Choroid plexus epithelial cell (primary cell): Measurements from ENCODE around the gene ADAMTS13.
A peak's percentile ranks its signal among the peaks of the same experiment; 100 is the strongest.

Experiments
- DNase-seq: peaks from one replicate; pipeline ENCODE4 v3.0.0-alpha.2; 2010; ENCODE audit warnings: low read depth
- H3K4me3 ChIP-seq: 2 replicates; pipeline ENCODE4 v1.5.1; 2011; ENCODE audit warnings: low read depth, mild to moderate bottlenecking, control low read depth, low read length, moderate library complexity
- TF ChIP-seq, protein P1 (sequence below): conservative IDR thresholded peaks from 2 replicates; pipeline ENCODE4 v1.5.1; 2011; ENCODE audit warnings: low read depth, mild to moderate bottlenecking, control low read depth, inconsistent platforms, low read length, moderate library complexity

ADAMTS13 gene

DNA sequence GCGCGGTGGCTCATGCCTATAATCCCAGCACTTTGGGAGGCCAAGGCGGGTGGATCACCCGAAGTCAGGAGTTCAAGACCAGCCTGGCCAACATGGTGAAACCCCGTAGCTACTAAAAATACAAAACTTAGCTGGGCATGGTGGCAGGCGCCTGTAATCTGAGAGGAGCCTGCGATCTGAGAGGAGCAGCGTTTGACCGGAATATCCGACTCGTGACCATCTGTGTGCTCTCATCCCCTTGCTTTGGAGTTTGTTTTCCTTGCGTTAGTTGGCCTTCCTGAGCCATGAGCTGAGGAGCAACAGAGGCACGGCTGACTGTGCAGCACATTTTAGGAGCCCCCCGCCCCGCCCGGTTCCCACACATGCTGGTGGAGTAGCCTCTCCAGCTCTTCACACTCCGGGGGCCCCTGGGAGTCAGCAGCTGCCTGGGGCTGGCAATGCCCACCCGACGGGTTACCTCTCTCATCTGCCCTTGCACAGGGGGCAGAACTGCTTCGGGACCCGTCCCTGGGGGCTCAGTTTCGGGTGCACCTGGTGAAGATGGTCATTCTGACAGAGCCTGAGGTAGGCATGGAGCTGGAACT lies 3.0 kb downstream of the ADAMTS13 start:
- no peak overlapping the region for H3K4me3 ChIP-seq
- no peak for DNase-seq
- TF ChIP-seq, protein P1, sequence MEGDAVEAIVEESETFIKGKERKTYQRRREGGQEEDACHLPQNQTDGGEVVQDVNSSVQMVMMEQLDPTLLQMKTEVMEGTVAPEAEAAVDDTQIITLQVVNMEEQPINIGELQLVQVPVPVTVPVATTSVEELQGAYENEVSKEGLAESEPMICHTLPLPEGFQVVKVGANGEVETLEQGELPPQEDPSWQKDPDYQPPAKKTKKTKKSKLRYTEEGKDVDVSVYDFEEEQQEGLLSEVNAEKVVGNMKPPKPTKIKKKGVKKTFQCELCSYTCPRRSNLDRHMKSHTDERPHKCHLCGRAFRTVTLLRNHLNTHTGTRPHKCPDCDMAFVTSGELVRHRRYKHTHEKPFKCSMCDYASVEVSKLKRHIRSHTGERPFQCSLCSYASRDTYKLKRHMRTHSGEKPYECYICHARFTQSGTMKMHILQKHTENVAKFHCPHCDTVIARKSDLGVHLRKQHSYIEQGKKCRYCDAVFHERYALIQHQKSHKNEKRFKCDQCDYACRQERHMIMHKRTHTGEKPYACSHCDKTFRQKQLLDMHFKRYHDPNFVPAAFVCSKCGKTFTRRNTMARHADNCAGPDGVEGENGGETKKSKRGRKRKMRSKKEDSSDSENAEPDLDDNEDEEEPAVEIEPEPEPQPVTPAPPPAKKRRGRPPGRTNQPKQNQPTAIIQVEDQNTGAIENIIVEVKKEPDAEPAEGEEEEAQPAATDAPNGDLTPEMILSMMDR: no peak

DNA sequence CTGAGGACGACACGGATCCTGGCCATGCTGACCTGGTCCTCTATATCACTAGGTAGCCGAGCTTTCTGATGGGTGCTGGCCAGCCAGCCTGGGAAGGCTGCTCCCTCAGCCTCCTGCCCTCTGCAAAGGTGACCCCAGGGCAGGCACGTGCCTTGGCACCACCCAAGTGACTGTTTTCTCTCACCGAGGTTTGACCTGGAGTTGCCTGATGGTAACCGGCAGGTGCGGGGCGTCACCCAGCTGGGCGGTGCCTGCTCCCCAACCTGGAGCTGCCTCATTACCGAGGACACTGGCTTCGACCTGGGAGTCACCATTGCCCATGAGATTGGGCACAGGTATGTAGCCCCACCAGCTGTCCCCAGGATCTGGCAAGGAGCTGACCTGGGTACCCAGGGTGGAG lies 3.8 kb downstream of the ADAMTS13 start:
- H3K4me3 ChIP-seq: no peak overlapping the region
- TF ChIP-seq, protein P1: no peak
- DNase-seq: no peak

DNA sequence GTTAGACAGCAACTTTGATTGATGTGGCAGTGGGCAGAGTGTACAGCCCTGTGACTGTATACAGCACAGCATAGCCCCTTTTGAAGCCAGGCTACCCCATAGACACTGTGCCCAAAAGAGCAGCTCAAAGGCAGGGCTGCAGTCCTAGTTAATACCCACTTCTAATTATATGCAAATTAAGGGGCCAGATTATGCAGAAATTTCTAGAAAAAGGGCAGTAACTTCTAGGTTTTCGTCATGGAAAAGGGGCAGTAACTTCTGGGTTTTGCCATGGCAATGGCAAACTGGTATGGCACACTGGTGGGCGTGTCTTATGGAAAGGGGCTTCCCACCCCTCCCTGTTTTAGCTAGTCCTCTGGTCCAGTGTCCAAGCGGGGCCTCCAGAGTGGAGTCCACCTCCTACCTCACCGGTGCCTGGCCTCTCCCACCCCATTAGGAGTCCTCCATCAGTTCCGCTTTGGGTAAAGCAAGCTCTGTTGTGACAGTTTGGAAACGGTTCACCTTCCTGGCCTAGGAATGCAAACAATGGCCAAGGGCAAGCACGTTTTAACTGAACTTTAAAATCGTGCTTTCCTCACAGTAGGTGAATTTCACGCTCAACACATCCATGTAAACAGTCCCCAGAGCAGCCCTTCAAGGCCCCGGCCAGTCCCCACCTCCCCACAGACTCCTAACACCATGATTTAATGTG lies 5.6 kb downstream of the ADAMTS13 start:
- no peak for DNase-seq
- no peak overlapping the region for H3K4me3 ChIP-seq

DNA sequence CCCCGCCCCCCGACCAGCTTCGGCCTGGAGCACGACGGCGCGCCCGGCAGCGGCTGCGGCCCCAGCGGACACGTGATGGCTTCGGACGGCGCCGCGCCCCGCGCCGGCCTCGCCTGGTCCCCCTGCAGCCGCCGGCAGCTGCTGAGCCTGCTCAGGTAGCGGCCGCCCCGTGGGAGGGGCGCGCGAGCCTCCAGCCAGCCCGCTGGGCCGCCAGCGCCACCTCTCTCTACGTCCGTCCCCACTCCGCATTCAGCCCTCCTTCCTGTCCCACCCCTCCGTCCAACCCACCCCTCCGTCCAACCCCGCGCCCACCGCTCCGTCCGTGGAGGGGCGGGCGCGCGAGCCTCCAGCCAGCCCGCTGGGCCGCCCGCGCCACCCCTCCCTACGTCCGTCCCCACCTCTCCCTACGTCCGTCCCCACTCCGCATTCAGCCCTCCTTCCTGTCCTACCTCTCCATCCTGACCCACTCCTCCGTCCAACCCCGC lies 6.5 kb downstream of the ADAMTS13 start:
- TF ChIP-seq, protein P1: no peak
- DNase-seq: no peak
- no peak overlapping the region for H3K4me3 ChIP-seq

More for the DNA sequence above, 5.6 kb downstream of the ADAMTS13 start:
- TF ChIP-seq, protein P1: no peak

- TF ChIP-seq, protein P1: no peak
- DNase-seq: no peak
- no peak overlapping the region for H3K4me3 ChIP-seq
Observed at GRCh38 chr9:133429214-133429613, 7.0 kb downstream of the ADAMTS13 start.

DNA sequence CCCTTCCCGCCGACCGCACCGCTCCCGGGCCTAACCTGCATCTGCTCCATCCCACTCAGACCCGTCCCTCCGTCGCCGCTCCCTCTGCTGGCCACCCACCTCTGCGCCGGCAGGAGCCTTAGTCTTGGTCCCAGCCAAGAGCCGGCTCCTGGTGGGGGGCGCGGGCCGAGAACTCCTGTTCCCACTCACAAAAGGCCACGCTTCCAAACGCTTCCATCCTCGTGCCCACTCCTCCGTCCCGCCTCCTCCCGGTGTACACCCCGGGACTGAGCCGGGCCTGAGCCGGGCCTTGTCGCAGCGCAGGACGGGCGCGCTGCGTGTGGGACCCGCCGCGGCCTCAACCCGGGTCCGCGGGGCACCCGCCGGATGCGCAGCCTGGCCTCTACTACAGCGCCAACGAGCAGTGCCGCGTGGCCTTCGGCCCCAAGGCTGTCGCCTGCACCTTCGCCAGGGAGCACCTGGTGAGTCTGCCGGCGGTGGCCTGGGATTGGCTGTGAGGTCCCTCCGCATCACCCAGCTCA lies 7.5 kb downstream of the ADAMTS13 start:
- H3K4me3 ChIP-seq: no peak overlapping the region
- DNase-seq: peak; percentile 26
- TF ChIP-seq, protein P1: peak; percentile 59
